ENCODE data around the gene CHRDL2. TPM values are rescaled to one million over a fixed set of nuclear protein-coding genes. Genes with fewer than 3 reads are reported as not detected.

The CHRDL2 gene
- total RNA-seq, 4 donors from 2014 or later, result 0.28 to 0.96 TPM; not detected in 2

- ATAC-seq (ENCODE audit: low FRiP score) (no peak), DNase-seq (ENCODE audit: low spot score) (no peak)
- TF ChIP-seq CTCF (IDR thresholded peaks at IDR 0.05), result no peak
These were observed 7.7 kb downstream of the CHRDL2 start for GRCh38 chr11:74723511-74723910.

GRCh38 chr11:74721479-74721835 lies 9.8 kb downstream of the CHRDL2 start:
- no peak for ATAC-seq (ENCODE audit: low FRiP score)
- DNase-seq (ENCODE audit: low spot score), result no peak
- no peak for TF ChIP-seq CTCF (IDR thresholded peaks at IDR 0.05)

DNA sequence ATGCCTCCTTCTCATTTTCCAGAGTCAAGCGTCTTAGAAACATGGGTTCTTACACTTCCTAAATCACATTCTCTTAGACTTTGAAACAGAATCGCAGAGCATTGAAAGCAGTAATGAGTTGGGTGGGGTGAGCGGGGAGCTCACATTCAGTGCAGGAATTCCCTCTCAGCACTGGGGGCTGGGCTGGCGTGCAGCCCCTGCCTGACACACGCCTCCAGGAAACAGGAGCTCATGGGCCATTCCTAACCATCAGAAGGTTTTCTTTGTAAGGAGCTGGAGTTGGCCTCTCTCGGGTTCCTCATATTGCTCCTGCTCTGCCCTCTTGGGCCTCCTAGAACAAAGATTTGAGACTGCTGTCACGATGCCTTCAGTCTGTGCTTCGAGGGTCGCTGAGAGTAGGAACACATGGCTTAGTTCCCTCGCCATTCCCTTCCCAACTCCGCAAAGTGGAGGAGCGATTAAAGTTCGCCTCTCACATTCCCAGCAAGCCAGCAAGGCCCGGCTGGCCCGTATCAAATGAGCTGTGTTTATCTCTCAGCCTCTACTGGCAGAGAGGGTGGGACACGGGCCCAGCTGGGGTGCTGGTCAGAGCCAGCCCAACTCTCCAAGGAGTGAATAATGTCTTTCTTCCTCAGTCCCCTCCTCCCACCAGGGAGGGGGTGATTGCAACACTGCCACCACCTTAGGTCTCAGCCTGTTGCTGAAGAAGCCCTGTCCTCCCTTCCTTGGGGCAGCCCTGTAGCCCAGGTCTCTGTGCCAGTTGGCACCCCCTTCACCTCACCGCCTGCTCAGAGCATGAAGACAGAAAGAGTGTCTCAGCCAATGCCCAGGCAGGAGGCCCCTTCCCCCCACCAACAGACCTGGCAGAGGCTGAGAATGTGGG lies 10.4 kb downstream of the CHRDL2 start:
- TF ChIP-seq CTCF (IDR thresholded peaks at IDR 0.05), result no peak
- DNase-seq (ENCODE audit: low spot score) (no peak), ATAC-seq (ENCODE audit: low FRiP score) (peak; percentile 86)

DNA sequence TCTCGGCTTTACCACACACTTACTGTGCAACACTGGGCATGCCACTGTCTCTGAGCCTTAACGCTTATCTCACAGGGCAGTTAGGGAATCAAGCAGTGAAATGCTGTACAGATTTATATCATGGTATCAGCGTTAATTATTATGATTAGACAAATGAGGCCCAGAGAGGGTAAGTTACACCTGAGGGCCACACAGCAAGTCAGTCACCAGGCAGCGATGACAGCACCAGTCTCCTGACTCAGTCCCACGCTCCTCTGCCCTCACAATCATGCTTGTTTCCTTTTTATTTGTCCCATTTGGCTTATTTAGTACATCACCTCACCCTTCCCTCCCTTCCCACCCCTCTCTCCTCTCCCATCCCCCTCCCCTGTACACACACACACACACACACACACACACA lies 12.2 kb downstream of the CHRDL2 start:
- no peak for ATAC-seq (ENCODE audit: low FRiP score)

DNA sequence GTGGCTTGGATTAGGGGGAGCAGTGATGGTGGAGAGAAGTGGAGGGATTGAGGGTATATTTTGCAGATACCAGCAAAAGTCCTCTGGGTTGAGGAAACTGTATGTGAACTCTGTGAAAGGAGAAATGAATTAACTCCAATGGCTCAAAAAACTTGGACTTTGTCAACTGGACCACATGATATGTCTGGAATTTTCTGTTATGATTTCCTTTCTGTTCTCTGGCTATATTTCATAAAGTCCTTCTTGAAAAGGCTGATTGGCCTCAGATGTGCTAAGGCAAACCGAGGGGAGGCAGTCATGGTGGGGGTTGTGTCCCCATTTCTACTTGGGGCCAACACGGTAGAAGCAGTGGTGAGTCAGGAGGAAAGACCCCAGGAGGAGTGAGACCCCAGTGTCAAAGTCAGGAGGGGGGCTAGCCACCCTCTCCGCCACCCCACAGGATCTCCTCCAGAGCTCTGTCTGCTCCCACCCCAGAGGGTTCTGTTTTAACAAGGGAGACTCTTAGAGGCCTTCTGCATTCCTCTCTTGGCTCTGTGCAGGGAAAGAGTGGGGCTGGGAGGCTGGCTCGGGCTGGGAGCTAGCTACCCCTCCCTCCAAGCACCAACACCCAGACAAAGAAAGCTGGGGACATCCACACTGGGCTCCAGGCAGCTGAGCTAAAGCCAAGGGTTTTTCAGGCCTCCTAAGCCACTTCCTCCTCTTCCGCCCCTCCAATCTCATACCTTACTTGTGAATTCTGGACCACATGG lies 13.8 kb downstream of the CHRDL2 start:
- no peak for TF ChIP-seq CTCF (IDR thresholded peaks at IDR 0.05)
- DNase-seq (ENCODE audit: low spot score), result no peak
- no peak for ATAC-seq (ENCODE audit: low FRiP score)

More for the DNA sequence above, 12.2 kb downstream of the CHRDL2 start:
- DNase-seq (ENCODE audit: low spot score), result no peak
- no peak for TF ChIP-seq CTCF (IDR thresholded peaks at IDR 0.05)

DNA sequence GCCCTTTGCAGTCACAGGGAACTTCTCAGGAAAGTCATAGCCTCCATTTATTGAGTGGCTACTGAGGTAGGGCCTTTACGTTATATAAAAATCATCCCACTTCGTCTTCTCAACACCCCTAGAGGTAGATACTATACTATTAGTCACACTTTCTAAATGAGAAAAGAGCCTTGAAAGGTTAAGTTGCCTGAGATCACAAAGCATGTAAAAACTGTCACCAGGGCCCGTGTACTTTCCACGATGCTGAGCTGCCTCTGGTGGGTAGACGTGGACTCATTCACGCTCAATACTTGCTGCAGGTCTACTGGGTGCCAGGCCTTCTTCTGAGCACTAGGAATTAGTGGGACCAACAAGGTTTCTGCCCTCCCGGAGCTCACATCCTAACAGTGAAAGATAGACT lies 16.3 kb downstream of the CHRDL2 start:
- no peak for TF ChIP-seq CTCF (IDR thresholded peaks at IDR 0.05)
- DNase-seq (ENCODE audit: low spot score), result no peak
- no peak for ATAC-seq (ENCODE audit: low FRiP score)
